Measurements from ENCODE around the gene AGAP1. TPM values are rescaled to one million over a fixed set of nuclear protein-coding genes. Genes with fewer than 3 reads are reported as not detected.
A peak's percentile ranks its signal among the peaks of the same experiment; 100 is the strongest.

The AGAP1 gene
- total RNA-seq, 4 donors from 2014 or later = 33.7 to 55.2 (median 37.5) TPM

- H3K36me3 ChIP-seq = no peaks in the 10 kb centered on the region
- H3K9me3 ChIP-seq = no peaks in the 10 kb centered on the region
- H3K27me3 ChIP-seq = no peaks in the 10 kb centered on the region
- TF ChIP-seq EP300 (IDR thresholded peaks at IDR 0.05) (no peak), POLR2A (IDR thresholded peaks at IDR 0.05) (no peak)
- TF ChIP-seq, protein P1, sequence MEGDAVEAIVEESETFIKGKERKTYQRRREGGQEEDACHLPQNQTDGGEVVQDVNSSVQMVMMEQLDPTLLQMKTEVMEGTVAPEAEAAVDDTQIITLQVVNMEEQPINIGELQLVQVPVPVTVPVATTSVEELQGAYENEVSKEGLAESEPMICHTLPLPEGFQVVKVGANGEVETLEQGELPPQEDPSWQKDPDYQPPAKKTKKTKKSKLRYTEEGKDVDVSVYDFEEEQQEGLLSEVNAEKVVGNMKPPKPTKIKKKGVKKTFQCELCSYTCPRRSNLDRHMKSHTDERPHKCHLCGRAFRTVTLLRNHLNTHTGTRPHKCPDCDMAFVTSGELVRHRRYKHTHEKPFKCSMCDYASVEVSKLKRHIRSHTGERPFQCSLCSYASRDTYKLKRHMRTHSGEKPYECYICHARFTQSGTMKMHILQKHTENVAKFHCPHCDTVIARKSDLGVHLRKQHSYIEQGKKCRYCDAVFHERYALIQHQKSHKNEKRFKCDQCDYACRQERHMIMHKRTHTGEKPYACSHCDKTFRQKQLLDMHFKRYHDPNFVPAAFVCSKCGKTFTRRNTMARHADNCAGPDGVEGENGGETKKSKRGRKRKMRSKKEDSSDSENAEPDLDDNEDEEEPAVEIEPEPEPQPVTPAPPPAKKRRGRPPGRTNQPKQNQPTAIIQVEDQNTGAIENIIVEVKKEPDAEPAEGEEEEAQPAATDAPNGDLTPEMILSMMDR (IDR thresholded peaks at IDR 0.05) = peak in 2 of 4 experiments; percentile 34 to 46
- H3K4me3 ChIP-seq = no peak overlapping the region
- peaks cover 0 to 58% (median 3%) of the 10 kb centered on the region in 3 donors for H3K4me1 ChIP-seq
- ATAC-seq = peak; percentile 26
- H3K27ac ChIP-seq = no peak overlapping the region
- WGBS, 2 donors (ENCODE audit: low coverage in 1 of 2) = 23 to 59% methylated on average over 3 to 5 of the region's 8 CpGs
Measured at GRCh38 chr2:235551965-235552364, 58.1 kb downstream of the AGAP1 start.

DNA sequence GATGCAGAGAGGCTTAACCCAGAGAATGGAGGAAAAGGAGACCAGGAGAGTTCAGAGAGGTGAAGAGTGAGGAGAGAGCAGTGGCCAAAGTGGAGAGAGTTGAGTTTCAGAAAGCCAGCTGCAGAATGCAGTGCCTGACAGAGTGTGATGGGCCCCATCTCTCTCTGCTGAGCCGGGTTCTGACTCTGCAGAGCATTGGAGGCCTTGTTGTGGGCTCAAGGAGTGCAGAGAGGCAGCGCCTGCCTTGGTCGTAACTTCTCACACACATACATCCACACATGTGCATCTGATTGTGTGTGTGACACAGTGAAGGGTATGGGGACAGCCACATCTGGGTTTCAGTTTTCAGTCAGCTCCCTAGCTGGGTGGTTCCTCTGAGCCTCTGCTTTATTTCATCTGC lies 58.8 kb downstream of the AGAP1 start:
- Histone ChIP-seq H3K27ac (no peak overlapping the region), H3K9me3 (no peaks in the 10 kb centered on the region), H3K4me3 (no peak overlapping the region), H3K36me3 (no peaks in the 10 kb centered on the region), H3K27me3 (no peaks in the 10 kb centered on the region), H3K4me1 (peaks cover 0 to 58% (median 3%) of the 10 kb centered on the region in 3 donors)
- WGBS, 2 donors (ENCODE audit: low coverage in 1 of 2) = 79% methylated on average over 3 of the region's 3 CpGs; no CpG with 5 or more reads in 1 of the 2 donors
- TF ChIP-seq POLR2A (IDR thresholded peaks at IDR 0.05) (no peak), EP300 (IDR thresholded peaks at IDR 0.05) (no peak), POLR2AphosphoS5 (IDR thresholded peaks at IDR 0.05) (no peak)
- TF ChIP-seq, protein P1 (IDR thresholded peaks at IDR 0.05) = no peak
- no peak for ATAC-seq

GRCh38 chr2:235553291-235553690 lies 59.4 kb downstream of the AGAP1 start:
- Histone ChIP-seq H3K4me1 (peaks cover 0 to 58% (median 3%) of the 10 kb centered on the region in 3 donors), H3K27ac (no peak overlapping the region), H3K4me3 (no peak overlapping the region), H3K9me3 (no peaks in the 10 kb centered on the region), H3K27me3 (no peaks in the 10 kb centered on the region), H3K36me3 (no peaks in the 10 kb centered on the region)
- 49 to 73% methylated on average over 4 to 5 of the region's 6 CpGs for WGBS, 2 donors (ENCODE audit: low coverage in 1 of 2)
- no peak for ATAC-seq
- TF ChIP-seq EP300 (IDR thresholded peaks at IDR 0.05) = no peak
- TF ChIP-seq, protein P1 (IDR thresholded peaks at IDR 0.05) = no peak

DNA sequence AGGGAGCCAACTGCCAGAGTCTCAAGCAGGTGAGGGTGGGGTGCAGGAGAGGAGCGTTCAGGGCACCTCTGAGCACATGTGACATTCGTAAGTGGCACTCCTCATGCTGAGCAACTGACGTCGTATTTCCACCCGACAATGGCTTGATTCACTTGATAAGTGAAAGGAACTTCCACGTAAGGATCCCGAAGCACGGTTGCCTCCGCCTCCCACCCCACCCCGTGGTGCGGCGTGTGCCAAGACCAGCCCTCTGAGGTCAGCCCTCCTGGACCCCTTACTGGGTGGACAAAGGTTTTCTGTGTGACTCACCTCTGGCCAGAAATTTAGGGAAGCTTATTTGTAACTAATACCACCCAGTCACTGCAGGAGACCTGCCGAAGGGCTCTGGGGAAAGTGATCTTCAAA lies 59.9 kb downstream of the AGAP1 start:
- no peak overlapping the region for H3K4me3 ChIP-seq
- peaks cover 0 to 58% (median 3%) of the 10 kb centered on the region in 3 donors for H3K4me1 ChIP-seq
- no peak overlapping the region for H3K27ac ChIP-seq
- ATAC-seq = no peak
- WGBS, 2 donors (ENCODE audit: low coverage in 1 of 2) = 87 to 95% methylated on average over 4 to 9 of the region's 13 CpGs
- no peak for TF ChIP-seq EP300 (IDR thresholded peaks at IDR 0.05)
- TF ChIP-seq POLR2AphosphoS5 (IDR thresholded peaks at IDR 0.05) = no peak
- no peak for TF ChIP-seq POLR2A (IDR thresholded peaks at IDR 0.05)
- TF ChIP-seq, protein P1 (IDR thresholded peaks at IDR 0.05) = no peak
- H3K36me3 ChIP-seq = no peaks in the 10 kb centered on the region
- no peaks in the 10 kb centered on the region for H3K27me3 ChIP-seq
- no peaks in the 10 kb centered on the region for H3K9me3 ChIP-seq

- Histone ChIP-seq H3K4me3 (no peak overlapping the region), H3K27me3 (no peaks in the 10 kb centered on the region), H3K9me3 (no peaks in the 10 kb centered on the region), H3K36me3 (no peaks in the 10 kb centered on the region), H3K27ac (no peak overlapping the region), H3K4me1 (peaks cover 0 to 62% (median 3%) of the 10 kb centered on the region in 3 donors)
- no peak for ATAC-seq
- whole genome bisulfite sequencing, 2 donors (ENCODE audit: low coverage in 1 of 2) = 93% methylated on average over 2 of the region's 6 CpGs; no CpG with 5 or more reads in 1 of the 2 donors
- TF ChIP-seq POLR2A (IDR thresholded peaks at IDR 0.05) (no peak), POLR2AphosphoS5 (IDR thresholded peaks at IDR 0.05) (no peak), EP300 (IDR thresholded peaks at IDR 0.05) (no peak)
- TF ChIP-seq, protein P1 (IDR thresholded peaks at IDR 0.05) = no peak
Measured at GRCh38 chr2:235554385-235554784, 60.5 kb downstream of the AGAP1 start.
